OCI-LY3 (cell line): ENCODE data around the gene CAPN8.

ENCODE experiments used
- H2AFZ ChIP-seq: fragments of 200-600, 300-600 bp; shearing (Covaris generic); 2 replicates; pipeline ENCODE4 v1.6.0; 2014; ENCODE audit warnings: antibody characterized with exemption, low read depth, low read length
- H3K27ac ChIP-seq: fragments of 200-600, 300-600 bp; sonication (generic); 2 replicates; pipeline ENCODE4 v1.5.1; 2014; ENCODE audit warnings: mild to moderate bottlenecking, low read length, moderate library complexity, mixed read lengths
- H3K27me3 ChIP-seq: fragments of 200-600, 300-600 bp; sonication (generic); 2 replicates; pipeline ENCODE4 v1.6.1; 2014; ENCODE audit warnings: low read depth, low read length, mixed read lengths
- H3K36me3 ChIP-seq: fragments of 200-600, 300-600 bp; sonication (generic); replicated peaks from 2 replicates; pipeline ENCODE3; 2014; ENCODE audit warnings: low read depth, low read length, mixed read lengths
- H3K4me1 ChIP-seq: fragments of 300-600, 200-600 bp; sonication (generic); 2 replicates; pipeline ENCODE4 v1.6.1; 2014; ENCODE audit warnings: low read length, mixed read lengths
- H3K4me2 ChIP-seq: fragments of 200-600, 300-600 bp; sonication (generic); 2 replicates; pipeline ENCODE4 v1.6.1; 2014; ENCODE audit warnings: low read length, mixed read lengths
- H3K4me3 ChIP-seq: fragments of 300-600, 200-600 bp; sonication (generic); 2 replicates; pipeline ENCODE4 v1.5.1; 2014; ENCODE audit warnings: antibody characterized with exemption, mild to moderate bottlenecking, low read length, moderate library complexity
- H3K79me2 ChIP-seq: fragments of 300-600, 200-600 bp; shearing (Covaris generic); 2 replicates; pipeline ENCODE4 v1.6.1; 2014; ENCODE audit warnings: mild to moderate bottlenecking, low read length, mixed read lengths
- H3K9ac ChIP-seq: fragments of 300-600, 200-600 bp; shearing (Covaris generic); 2 replicates; pipeline ENCODE4 v1.6.0; 2014; ENCODE audit warnings: mild to moderate bottlenecking, low read length, moderate library complexity
- H3K9me3 ChIP-seq: fragments of 200-600, 300-600 bp; shearing (Covaris generic); 2 replicates; pipeline ENCODE4 v1.6.1; 2014; ENCODE audit warnings: low read length, mixed read lengths; ENCODE audit not compliant: insufficient read depth
- H4K20me1 ChIP-seq: fragments of 200-600, 300-600 bp; sonication (generic); 2 replicates; pipeline ENCODE4 v1.6.1; 2016; ENCODE audit warnings: low read length, mixed read lengths; ENCODE audit not compliant: insufficient read depth
- EZH2phosphoT487 ChIP-seq: fragments of 200-600 bp; shearing (Covaris generic); IDR thresholded peaks from 2 replicates; pipeline ENCODE4 v1.6.1; 2018; ENCODE audit warnings: antibody characterized with exemption, mixed run types, low read depth
- TF ChIP-seq, protein P1 (sequence below): fragments of 200-600, 300-600 bp; sonication (generic); IDR thresholded peaks from 2 replicates; pipeline ENCODE4 v1.5.1; 2014; ENCODE audit warnings: antibody characterized with exemption, low read length, low read depth

Gene CAPN8

DNA sequence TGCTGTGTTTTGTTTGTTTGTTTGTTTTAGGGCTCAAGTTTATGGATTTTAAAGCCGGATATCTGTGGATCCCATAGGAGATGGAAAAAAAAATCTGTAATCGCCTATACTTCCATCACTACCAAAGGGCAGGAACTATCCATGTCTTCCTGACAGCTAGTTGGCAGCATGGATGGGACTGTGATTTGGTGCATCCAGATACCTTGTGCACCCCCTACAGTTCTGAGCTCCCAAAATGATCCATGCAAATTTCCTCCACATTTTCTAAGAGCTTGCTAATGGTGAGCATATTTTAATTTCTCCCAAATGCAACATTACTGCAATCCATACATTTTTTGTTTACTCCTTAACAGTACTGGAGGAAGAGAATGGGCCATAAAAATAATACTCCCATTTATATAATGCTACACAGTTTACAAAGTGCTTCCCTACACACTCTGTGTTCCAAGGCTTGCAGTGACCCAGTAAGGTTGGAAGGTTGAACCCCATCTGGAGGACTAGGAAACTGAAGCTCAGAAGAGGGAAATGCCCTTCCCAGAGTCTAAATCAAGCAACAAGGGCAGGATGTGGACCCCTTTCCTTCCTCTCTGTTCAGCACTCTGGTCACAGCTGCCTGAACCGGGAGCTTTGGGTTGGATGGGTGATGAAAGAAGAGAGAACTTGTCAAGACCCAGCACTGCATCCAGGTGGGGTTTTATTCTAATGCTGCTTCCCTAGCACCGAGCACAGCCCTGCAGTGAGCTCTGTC lies 48.0 kb downstream of the CAPN8 start:
- no peak overlapping the region for H3K27ac ChIP-seq
- no peak overlapping the region for H3K9ac ChIP-seq
- H3K4me1 ChIP-seq: peaks cover 17% of the 10 kb centered on the region
- H4K20me1 ChIP-seq: peaks cover 14% of the 10 kb centered on the region
- H2AFZ ChIP-seq: no peak overlapping the region
- no peaks in the 10 kb centered on the region for H3K79me2 ChIP-seq
- H3K4me3 ChIP-seq: no peak overlapping the region
- TF ChIP-seq, protein P1, sequence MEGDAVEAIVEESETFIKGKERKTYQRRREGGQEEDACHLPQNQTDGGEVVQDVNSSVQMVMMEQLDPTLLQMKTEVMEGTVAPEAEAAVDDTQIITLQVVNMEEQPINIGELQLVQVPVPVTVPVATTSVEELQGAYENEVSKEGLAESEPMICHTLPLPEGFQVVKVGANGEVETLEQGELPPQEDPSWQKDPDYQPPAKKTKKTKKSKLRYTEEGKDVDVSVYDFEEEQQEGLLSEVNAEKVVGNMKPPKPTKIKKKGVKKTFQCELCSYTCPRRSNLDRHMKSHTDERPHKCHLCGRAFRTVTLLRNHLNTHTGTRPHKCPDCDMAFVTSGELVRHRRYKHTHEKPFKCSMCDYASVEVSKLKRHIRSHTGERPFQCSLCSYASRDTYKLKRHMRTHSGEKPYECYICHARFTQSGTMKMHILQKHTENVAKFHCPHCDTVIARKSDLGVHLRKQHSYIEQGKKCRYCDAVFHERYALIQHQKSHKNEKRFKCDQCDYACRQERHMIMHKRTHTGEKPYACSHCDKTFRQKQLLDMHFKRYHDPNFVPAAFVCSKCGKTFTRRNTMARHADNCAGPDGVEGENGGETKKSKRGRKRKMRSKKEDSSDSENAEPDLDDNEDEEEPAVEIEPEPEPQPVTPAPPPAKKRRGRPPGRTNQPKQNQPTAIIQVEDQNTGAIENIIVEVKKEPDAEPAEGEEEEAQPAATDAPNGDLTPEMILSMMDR: no peak
- no peak for TF ChIP-seq EZH2phosphoT487
- H3K36me3 ChIP-seq: no peaks in the 10 kb centered on the region
- H3K9me3 ChIP-seq: no peaks in the 10 kb centered on the region
- H3K4me2 ChIP-seq: no peak overlapping the region
- H3K27me3 ChIP-seq: peaks cover 64% of the 10 kb centered on the region

- no peak overlapping the region for H3K27ac ChIP-seq
- H3K27me3 ChIP-seq: peaks cover 67% of the 10 kb centered on the region
- H3K9ac ChIP-seq: no peak overlapping the region
- H3K9me3 ChIP-seq: no peaks in the 10 kb centered on the region
- no peaks in the 10 kb centered on the region for H3K36me3 ChIP-seq
- no peaks in the 10 kb centered on the region for H3K79me2 ChIP-seq
- H2AFZ ChIP-seq: no peak overlapping the region
- no peak overlapping the region for H3K4me2 ChIP-seq
- H3K4me1 ChIP-seq: peaks cover 11% of the 10 kb centered on the region
- H4K20me1 ChIP-seq: peaks cover 7% of the 10 kb centered on the region; the same call in 1 of the 2 replicates
- TF ChIP-seq, protein P1: no peak
- TF ChIP-seq EZH2phosphoT487: no peak
- no peak overlapping the region for H3K4me3 ChIP-seq
Observed at GRCh38 chr1:223616586-223616985, 48.9 kb downstream of the CAPN8 start.

DNA sequence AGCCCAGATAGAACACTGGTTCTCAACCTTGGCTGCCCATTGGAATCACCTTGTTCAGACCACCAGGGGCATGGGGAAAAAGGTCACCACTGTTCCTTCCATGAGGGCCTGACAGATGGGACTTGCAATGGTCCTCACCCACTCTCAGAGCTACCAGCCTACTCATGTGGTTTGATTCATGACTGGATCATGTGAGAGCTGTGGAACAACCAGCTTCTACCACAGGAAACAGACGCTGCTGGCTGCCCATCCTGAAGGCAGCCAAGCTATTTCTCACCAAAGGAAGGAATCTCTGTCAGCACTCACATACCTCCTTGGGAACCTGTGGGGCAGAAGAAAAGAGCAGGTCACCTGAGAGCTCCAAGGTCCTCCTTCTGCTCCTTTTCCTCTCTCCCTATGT lies 53.6 kb downstream of the CAPN8 start:
- H3K4me2 ChIP-seq: no peak overlapping the region
- H3K27me3 ChIP-seq: peaks cover 31% of the 10 kb centered on the region
- H3K36me3 ChIP-seq: no peaks in the 10 kb centered on the region
- H3K9ac ChIP-seq: no peak overlapping the region
- TF ChIP-seq, protein P1: no peak
- no peak for TF ChIP-seq EZH2phosphoT487
- no peaks in the 10 kb centered on the region for H3K9me3 ChIP-seq
- H2AFZ ChIP-seq: no peak overlapping the region
- H4K20me1 ChIP-seq: no peaks in the 10 kb centered on the region; the same call in 1 of the 2 replicates
- no peak overlapping the region for H3K4me3 ChIP-seq
- no peaks in the 10 kb centered on the region for H3K4me1 ChIP-seq
- no peak overlapping the region for H3K27ac ChIP-seq
- H3K79me2 ChIP-seq: no peaks in the 10 kb centered on the region

- H3K36me3 ChIP-seq: no peaks in the 10 kb centered on the region
- no peaks in the 10 kb centered on the region for H3K9me3 ChIP-seq
- H4K20me1 ChIP-seq: no peaks in the 10 kb centered on the region
Observed at GRCh38 chr1:223609977-223610376, 55.5 kb downstream of the CAPN8 start.

More at GRCh38 chr1:223609977-223610376, 55.5 kb downstream of the CAPN8 start:
- TF ChIP-seq, protein P1: no peak
- no peak for TF ChIP-seq EZH2phosphoT487
- Histone ChIP-seq H3K4me3 (no peak overlapping the region), H3K9ac (no peak overlapping the region), H3K4me1 (no peaks in the 10 kb centered on the region), H3K27ac (no peak overlapping the region), H2AFZ (no peak overlapping the region), H3K79me2 (no peaks in the 10 kb centered on the region), H3K27me3 (peaks cover 15% of the 10 kb centered on the region; the same call in 1 of the 2 replicates), H3K4me2 (no peak overlapping the region)
